Stimulated activated CD8-positive, alpha-beta memory T cell treated with anti-CD3 and anti-CD28 coated beads, Interleukin-2, amount 100 ng/mL, for 48 hours (primary cell): Measurements from ENCODE around the gene ASCL2.
"Not testable (repeated sequence)": the region's sequence is repeated elsewhere in the genome, so short reads cannot be mapped to it uniquely, and the experiment has no call there.

ENCODE experiments used
- DNase-seq, 2 donors: peaks; one replicate each; pipeline ENCODE4 v3.0.0-alpha.2; 2020; ENCODE audit warnings: low read depth in 2 of 2

ASCL2 gene

GRCh38 chr11:2297623-2298030 lies 27.2 kb upstream of the ASCL2 start:
- no peak for DNase-seq

DNA sequence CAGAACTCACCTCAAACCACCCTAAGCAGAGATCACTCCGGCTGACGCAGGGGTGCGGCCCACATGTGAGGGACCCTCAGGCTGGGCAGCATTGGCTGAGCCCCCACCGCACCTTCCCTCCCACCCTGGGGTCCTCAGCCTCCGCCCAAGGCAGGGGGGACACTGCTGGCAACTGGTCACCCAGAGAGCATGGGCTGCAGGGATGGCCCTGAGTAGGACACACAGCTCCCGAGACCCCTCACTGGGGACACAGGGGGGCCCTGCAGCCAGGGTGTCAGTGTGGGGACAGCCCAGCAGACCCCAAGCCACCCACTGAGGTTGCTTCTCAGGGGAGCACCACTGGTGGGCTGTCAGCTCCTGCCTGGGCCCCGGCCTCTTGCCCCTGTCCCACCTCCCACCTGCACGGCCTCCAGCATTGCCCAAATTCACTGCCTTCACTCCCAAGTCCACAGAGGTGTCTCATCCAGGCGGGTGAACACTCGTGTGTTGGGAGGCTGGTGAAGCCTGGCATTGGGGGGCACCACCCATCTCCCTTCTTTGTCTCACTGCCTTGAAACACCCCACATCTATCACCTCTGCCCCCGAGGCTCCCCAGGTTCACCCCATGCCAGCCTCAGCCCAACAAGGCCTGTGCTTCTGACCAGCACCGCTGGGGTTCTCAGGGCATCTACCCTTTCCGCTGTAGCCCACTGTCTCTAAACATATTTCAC lies 26.7 kb upstream of the ASCL2 start:
- no peak for DNase-seq

DNA sequence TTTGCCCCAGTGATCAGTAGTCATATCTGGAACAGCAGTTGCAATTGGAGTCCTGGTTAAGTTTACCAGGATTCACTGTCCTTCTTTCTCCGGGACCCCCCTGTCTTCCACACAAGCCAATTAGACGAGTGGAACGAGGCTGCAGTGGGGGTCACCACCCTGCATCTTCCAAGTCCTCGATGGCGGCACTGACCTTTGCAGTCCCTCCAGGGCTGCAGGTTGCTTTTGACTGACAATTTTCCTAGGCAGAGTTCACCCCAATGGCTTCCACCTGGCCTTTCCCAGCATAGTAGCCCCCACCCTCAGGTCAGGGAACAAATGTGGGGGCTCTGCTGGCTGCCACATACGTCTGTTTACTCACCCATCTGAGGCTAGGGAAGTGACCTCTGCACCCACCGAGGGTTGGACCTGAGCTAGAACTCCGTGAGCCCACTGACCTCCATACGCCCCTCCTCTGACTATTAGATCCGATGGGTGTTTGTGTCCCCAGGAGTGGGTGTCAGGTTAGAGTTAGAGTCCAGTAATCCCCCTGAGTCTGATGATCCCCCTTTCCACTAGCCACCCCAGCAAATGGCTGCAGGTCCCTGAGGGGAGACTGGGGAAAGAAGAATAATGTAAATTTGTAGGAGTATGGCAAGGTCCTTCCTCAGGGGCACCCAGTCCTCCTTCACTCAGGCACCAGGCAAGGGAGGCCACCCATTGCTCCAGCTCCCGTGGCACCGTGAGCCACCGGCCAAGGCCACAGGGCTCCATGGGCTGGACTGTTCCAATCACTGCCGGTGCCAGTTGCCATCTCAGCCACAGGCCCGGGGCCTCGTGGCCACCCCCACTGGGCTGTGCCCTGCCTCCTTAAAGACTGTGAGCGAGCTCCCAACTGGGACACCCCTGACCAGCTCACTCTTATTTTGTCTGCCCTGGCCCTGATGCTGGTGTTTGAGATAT lies 25.9 kb upstream of the ASCL2 start:
- no peak for DNase-seq

DNA sequence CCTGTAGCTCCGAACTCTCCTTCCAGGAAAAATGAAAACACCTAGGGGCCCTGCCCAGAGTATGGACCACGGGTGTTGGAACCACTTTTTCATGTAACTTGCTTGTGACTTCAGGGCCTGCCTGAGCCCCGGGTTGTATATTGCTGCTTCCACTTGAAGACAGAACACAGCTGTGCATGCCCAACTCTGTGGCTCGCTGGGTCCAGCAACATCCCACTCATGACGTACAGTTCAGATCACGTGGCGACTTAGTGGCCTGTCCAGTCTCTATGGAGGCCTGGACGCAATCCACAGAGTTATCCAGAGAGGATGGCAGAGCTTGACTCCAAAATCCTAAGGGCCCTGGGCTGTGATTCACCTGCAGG lies 24.5 kb upstream of the ASCL2 start:
- no peak for DNase-seq

DNA sequence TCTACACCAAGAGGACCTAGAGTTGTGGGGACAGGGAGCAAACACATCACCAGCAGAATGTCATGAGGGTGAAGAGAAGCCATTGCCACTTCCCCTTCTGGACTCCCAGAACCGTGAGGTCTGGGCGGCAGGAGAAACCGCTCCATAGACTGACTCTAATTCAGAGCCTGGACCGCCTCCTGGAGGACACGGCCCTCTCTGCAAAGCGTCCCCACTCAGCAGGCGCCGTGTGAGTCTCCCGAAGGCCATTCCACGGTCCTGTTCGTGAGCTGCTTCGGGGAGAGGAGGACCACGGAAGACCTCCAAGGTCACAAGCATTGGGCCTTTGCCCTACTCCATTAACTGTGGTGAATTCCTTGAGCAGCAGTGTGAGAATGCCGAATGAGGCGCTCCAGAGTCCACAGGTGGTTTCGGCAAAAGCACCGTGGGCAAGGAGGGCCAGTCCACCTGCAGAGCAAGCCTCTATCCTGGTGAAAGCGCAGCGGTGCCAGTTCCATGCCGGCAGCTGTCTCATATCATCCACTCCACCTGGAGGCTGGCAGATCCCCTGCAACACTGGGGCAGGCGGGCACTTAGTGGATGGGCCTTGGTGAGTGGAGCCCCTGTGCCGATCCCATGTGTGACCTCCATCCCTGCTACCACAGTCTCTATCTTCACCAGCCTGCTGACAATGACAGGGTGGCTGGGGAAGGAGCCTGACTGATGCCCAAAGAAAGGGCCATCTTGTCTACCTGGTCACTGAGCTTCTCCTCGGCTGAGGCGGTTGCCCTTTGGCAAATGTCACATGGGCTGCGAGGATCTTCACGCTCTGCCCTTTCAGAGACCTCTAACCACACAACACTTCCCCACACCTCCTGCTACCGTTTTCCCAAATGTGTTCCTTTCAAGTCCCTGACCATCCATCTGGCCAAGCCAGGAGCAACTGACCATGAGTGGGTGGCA lies 23.9 kb upstream of the ASCL2 start:
- no peak for DNase-seq

DNA sequence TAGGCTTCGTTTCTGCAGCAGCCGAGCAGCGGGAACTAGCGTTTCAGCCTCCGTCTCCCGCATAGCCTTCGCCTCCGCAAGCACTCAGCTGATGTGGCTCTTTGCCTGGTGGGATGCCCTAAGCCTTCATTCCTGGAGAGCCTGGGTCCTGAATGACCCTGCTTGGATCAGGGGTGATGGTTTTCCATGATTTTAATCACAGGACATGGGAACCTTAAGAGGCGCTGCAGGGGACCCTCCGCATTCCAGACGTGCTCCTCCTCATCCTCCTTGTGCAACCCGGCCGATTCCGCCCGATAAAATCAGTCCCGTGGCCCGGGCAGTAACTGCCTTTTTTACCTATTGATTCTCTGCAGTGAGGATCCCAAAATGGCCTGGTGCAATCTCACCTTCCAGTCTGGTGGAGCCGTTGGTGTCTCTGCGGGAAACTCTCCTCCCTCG lies 23.2 kb upstream of the ASCL2 start:
- no peak for DNase-seq

DNA sequence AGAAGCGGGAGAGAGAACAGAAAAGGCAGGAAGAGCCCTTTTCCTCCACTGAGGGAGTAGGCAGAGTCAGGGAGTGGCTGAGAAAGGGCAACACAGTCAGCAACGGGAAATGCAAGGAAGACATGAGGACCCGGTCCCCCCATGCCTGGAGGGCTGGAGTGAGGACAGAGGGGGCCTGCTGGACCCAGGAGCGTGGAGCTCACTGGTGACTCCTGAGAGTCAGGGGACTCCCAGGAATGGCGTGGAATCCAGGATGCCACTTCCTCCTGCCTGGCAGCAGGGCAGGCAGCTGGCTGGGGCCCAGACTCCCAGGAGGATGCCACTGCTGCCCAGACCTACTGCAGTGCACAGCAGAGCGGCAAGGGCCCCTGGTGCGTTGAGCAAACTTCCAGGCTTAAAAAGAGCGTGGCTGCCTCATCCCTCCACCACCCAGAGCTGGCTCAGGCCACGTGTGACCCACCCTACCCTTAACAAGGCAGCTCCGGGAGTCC lies 20.0 kb upstream of the ASCL2 start:
- no peak for DNase-seq

DNA sequence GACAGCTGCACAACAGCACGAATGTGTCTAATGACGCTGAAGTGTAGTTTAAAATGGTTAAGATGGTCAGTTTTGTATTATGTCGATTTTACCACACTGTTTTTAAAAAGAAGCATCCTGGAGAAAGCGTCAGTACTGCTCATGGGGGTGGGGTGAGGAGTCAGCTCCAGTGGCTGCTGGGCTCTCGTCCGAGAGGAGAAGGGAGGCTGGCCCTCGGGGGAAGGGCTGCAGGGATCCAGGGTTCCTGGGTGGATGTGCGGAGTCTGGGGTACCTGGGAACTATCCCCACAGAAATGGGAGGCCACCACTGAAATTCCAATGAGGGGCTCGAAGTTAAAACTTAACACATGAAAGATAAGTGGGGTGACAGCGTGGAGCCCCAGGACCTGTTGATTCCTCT lies 19.5 kb upstream of the ASCL2 start:
- no peak for DNase-seq

- no peak for DNase-seq
Observed at GRCh38 chr11:2289350-2289749, 19.0 kb upstream of the ASCL2 start.

GRCh38 chr11:2287091-2287490 lies 16.7 kb upstream of the ASCL2 start:
- DNase-seq: no peak

DNA sequence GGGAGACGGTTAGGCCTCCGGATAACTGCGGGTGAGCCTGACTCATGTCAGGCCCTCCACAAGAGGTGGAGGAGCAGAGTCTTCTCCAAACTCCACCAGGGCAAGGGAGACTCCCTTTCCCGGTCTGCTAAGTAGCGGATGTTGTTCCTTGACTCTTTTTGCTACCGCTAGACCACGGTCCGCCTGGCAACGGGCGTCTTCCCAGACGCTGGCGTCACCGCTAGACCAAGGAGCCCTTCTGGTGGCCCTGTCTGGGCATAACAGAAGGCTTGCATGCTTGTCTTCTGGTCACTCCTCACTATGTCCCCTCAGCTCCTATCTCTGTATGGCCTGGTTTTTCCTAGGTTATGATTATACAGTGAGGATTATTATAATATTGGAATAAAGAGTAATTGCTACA lies 16.0 kb upstream of the ASCL2 start:
- not testable (repeated sequence) for DNase-seq

DNA sequence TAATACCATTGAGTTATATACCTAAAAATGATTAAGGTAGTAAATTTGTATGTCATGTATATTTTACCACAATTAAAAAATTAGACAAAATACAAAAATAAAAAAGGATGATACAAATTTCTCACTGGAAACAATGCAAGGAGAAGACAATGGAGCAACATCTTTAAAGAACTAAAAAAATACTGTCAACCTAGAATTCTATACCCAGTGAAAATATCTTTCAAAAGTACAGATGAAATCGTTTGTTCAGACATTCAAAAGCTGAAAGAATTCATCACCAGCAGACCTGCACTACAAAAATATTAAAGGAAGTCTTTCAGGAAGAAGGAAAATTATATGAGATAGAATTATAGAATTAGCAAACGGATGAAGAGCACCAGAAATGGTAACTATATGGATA lies 9.8 kb upstream of the ASCL2 start:
- DNase-seq: no peak

- no peak for DNase-seq
Observed at GRCh38 chr11:2277933-2278523, 7.6 kb upstream of the ASCL2 start.

DNA sequence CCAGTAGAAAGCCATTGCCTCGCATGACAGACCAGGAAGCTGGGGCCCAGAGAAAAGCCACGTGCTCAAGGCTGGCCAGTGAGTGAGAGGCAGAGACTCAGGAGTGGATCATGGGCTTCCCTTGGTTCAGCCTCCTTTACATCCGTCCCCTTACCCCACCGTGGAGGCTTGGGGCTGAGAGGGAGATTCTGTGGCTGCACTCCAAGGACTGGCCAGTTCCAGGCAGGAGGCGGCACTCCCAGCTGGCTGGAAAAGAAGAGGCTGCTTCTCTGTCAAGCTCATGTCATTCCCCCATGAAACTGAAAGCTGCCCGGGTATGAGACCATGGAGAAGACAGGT lies 6.6 kb upstream of the ASCL2 start:
- no peak for DNase-seq

DNA sequence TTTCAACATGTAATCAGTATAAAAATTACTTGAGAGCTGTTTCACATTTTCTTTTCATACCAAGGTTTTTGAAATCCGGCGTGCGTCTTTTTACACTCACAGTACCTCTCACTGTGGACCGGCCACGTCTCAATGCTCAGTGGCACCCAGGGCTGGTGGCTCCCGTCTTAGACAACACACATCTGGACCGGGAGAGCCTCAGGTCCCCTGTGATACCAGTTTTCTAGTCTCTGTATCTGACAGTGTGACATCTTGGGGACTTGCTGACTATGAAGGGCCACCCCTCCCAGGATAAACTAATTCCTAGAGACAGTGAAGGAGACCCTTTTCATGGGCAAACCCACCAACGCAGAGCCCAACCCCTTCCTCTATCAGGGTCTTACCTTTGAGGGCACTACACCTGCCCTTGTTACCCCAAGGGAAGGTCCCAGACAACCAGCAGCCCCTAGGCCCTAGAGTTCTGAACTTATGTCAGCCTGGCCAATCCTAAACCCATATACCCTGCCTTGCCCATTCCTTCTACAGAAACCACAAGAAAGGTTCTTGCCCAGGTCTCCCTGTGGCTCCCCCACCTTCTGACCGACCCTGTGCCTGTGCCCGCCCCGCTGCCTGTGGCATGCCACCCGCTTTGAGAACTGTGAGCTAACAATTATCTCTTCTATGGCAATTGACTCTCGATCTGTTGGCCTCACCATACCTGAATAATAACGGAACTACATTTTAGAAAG lies 6.1 kb upstream of the ASCL2 start:
- DNase-seq: no peak

GRCh38 chr11:2275334-2276279 lies 5.2 kb upstream of the ASCL2 start:
- no peak for DNase-seq

GRCh38 chr11:2273771-2274170 lies 3.4 kb upstream of the ASCL2 start:
- DNase-seq: no peak

- DNase-seq: no peak
Observed at GRCh38 chr11:2273311-2273710, 2.9 kb upstream of the ASCL2 start.

- DNase-seq: no peak
Observed at GRCh38 chr11:2272946-2273280, 2.5 kb upstream of the ASCL2 start.
